Thyroid gland (tissue), 4 donors: Measurements from ENCODE around the gene KRTAP5-7. TPM values are rescaled to one million over a fixed set of nuclear protein-coding genes. Genes with fewer than 3 reads are reported as not detected.

ENCODE experiments used
- DNase-seq, 2 donors: peaks; one replicate each; pipeline ENCODE4 v3.0.0-alpha.2; 2019
- H3K27ac ChIP-seq, 3 donors: fragments of 200-600 bp; sonication (generic); 1 replicate in 2 of 3; 2 replicates in 1 of 3; pipeline ENCODE4 v1.5.1; 2016 to 2019; ENCODE audit warnings: mild to moderate bottlenecking in 1 of 3, moderate library complexity in 1 of 3
- H3K27me3 ChIP-seq: fragments of 200-600 bp; sonication (generic); one replicate; pipeline ENCODE4 v1.5.1; 2019
- H3K36me3 ChIP-seq, 2 donors: fragments of 200-600 bp; sonication (generic); one replicate each; pipeline ENCODE4 v1.5.1; 2016 to 2019
- H3K4me1 ChIP-seq, 2 donors: fragments of 200-600 bp; sonication (generic); one replicate each; pipeline ENCODE4 v1.5.1; 2017 to 2019
- H3K4me3 ChIP-seq, 3 donors: fragments of 200-600 bp; sonication (generic); replicated peaks in 1 of 3; 1 replicate in 2 of 3; 2 replicates in 1 of 3; pipeline ENCODE4 v1.5.1; 2016; ENCODE audit warnings: mild to moderate bottlenecking in 1 of 3
- H3K9me3 ChIP-seq: fragments of 200-600 bp; sonication (generic); one replicate; pipeline ENCODE4 v1.5.1; 2017
- POLR2A ChIP-seq, 2 donors: fragments of 450-650 bp; IDR thresholded peaks; one replicate each; pipeline ENCODE4 v1.6.1; 2017; ENCODE audit warnings: antibody characterized with exemption in 2 of 2, mild to moderate bottlenecking in 2 of 2, moderate library complexity in 1 of 2
- WGBS, 2 donors: methylation state at CpG; one replicate each; pipeline ENCODE4 v1.1.5; 2017; 5-methylcytosine and 5-hydroxymethylcytosine counted together
- intact Hi-C: fragments of 100-400 bp; cut with DNase I; formaldehyde crosslinking; loops from one replicate; pipeline ENCODE4 v1.15.1; 2023
- total RNA-seq, 4 donors: library from RNA; depleted of rRNA; stranded (reverse); fragments of >200 nt; gene quantifications; one replicate each; pipeline ENCODE4 v1.2.3, GENCODE V29; 2016
- TF ChIP-seq, protein P1 (sequence below), 6 experiments: fragments of 200-600 bp in 3 of 6; fragments of 450-650 bp in 3 of 6; sonication (generic) in 3 of 6; IDR thresholded peaks; one replicate each; pipeline ENCODE4 v1.5.1; 2016 to 2019; ENCODE audit warnings: antibody characterized with exemption in 6 of 6, mild to moderate bottlenecking in 2 of 6, inconsistent platforms in 1 of 6, moderate library complexity in 1 of 6

Gene KRTAP5-7
- total RNA-seq, 4 donors from 2014 or later, result 1.2 TPM; not detected in 3

DNA sequence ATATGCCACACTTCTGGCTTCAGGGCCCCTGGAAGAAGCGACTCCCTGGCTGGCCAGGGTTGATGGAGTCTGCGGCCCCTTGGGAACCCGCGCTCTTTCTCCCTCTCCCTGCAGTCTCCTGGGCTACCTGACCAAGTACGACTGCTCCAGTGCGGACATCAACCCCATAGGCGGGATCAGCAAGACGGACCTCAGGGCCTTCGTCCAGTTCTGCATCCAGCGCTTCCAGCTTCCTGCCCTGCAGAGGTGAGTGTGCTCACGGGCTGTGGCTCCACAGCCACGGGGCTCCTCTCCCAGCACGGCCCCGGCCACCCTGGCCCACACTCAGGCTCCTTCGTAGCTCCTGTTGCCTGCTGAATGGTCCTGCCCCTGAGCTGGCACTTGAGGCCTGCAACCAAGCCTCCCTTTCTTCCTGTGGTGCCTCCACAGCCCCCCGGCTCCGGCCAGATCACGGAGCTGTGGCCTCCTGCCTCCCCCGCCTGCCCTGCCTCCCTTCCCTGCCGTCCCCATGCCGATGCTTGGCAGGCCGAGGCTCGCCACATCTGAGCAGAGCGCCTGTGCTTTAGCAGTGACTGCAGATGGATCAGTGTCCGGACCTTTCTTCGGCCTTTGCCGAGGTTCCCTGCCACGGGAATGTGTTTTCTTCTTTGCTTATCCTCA, 36.2 kb upstream of the KRTAP5-7 start:
- H3K36me3 ChIP-seq, result peaks cover 7 to 25% of the 10 kb centered on the region in 2 donors

DNA sequence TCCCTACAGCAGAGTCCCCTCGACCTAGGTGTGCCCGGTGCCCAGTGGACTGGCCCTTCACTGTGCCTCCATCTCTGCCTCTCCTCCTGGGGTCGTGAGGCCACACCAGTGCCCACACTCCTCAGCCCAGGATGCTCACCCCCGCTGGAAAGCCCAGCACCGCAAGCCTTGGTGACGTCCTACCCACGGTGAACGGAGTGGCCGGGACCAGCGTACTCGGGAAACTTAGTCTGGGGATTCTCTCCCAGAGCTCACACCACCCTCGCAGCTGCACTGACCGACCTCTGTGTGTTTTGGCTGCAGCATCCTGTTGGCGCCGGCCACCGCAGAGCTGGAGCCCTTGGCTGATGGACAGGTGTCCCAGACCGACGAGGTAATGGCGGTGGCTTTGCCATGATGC, 35.5 kb upstream of the KRTAP5-7 start:
- TF ChIP-seq POLR2A (IDR thresholded peaks at IDR 0.05), result no peak
- TF ChIP-seq, protein P1, sequence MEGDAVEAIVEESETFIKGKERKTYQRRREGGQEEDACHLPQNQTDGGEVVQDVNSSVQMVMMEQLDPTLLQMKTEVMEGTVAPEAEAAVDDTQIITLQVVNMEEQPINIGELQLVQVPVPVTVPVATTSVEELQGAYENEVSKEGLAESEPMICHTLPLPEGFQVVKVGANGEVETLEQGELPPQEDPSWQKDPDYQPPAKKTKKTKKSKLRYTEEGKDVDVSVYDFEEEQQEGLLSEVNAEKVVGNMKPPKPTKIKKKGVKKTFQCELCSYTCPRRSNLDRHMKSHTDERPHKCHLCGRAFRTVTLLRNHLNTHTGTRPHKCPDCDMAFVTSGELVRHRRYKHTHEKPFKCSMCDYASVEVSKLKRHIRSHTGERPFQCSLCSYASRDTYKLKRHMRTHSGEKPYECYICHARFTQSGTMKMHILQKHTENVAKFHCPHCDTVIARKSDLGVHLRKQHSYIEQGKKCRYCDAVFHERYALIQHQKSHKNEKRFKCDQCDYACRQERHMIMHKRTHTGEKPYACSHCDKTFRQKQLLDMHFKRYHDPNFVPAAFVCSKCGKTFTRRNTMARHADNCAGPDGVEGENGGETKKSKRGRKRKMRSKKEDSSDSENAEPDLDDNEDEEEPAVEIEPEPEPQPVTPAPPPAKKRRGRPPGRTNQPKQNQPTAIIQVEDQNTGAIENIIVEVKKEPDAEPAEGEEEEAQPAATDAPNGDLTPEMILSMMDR (IDR thresholded peaks at IDR 0.05), result no peak
- Histone ChIP-seq H3K4me1 (no peaks in the 10 kb centered on the region), H3K27me3 (no peaks in the 10 kb centered on the region), H3K36me3 (peaks cover 7 to 26% of the 10 kb centered on the region in 2 donors), H3K27ac (no peak overlapping the region), H3K4me3 (no peak overlapping the region), H3K9me3 (no peaks in the 10 kb centered on the region)
- DNase-seq, result no peak
- intact Hi-C loops, result no loop called here
- WGBS, 2 donors, result 94 to 97% methylated on average over 12 to 19 of the region's 19 CpGs

More for the DNA sequence above, 36.2 kb upstream of the KRTAP5-7 start:
- no peak overlapping the region for H3K4me3 ChIP-seq
- H3K4me1 ChIP-seq, result no peaks in the 10 kb centered on the region
- WGBS, 2 donors, result 98 to 99% methylated on average over 23 to 24 of the region's 28 CpGs
- no peak overlapping the region for H3K27ac ChIP-seq
- no peaks in the 10 kb centered on the region for H3K9me3 ChIP-seq
- H3K27me3 ChIP-seq, result no peaks in the 10 kb centered on the region
- intact Hi-C loops, result no loop called here
- DNase-seq, result no peak
- no peak for TF ChIP-seq POLR2A (IDR thresholded peaks at IDR 0.05)

DNA sequence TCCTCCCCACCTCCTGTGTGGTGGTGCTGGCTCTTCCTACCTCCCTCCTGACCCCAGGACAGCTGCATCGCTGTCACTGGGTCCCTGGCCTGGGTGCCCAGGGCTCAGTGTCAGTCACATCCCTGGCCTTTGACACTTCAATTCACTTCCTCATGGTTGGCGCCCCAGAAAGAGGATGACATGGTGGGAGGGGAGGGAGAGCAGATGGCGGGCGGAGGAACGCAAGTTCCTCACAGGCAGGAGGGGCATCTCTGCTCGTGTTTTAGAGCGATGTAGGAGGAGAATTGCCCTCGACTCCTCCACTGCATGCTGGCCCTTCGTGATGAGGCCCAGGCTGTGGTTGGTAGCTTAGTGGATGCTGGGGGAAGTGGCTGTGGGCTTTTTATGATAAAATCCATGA, 35.1 kb upstream of the KRTAP5-7 start:
- WGBS, 2 donors, result 93% methylated on average over 9 of the region's 9 CpGs
- Histone ChIP-seq H3K27ac (no peak overlapping the region), H3K36me3 (peaks cover 9 to 30% of the 10 kb centered on the region in 2 donors), H3K4me1 (no peaks in the 10 kb centered on the region), H3K4me3 (no peak overlapping the region), H3K27me3 (no peaks in the 10 kb centered on the region), H3K9me3 (no peaks in the 10 kb centered on the region)
- no peak for DNase-seq
- intact Hi-C loops, result no loop called here
- TF ChIP-seq, protein P1 (IDR thresholded peaks at IDR 0.05), result no peak
- no peak for TF ChIP-seq POLR2A (IDR thresholded peaks at IDR 0.05)

DNA sequence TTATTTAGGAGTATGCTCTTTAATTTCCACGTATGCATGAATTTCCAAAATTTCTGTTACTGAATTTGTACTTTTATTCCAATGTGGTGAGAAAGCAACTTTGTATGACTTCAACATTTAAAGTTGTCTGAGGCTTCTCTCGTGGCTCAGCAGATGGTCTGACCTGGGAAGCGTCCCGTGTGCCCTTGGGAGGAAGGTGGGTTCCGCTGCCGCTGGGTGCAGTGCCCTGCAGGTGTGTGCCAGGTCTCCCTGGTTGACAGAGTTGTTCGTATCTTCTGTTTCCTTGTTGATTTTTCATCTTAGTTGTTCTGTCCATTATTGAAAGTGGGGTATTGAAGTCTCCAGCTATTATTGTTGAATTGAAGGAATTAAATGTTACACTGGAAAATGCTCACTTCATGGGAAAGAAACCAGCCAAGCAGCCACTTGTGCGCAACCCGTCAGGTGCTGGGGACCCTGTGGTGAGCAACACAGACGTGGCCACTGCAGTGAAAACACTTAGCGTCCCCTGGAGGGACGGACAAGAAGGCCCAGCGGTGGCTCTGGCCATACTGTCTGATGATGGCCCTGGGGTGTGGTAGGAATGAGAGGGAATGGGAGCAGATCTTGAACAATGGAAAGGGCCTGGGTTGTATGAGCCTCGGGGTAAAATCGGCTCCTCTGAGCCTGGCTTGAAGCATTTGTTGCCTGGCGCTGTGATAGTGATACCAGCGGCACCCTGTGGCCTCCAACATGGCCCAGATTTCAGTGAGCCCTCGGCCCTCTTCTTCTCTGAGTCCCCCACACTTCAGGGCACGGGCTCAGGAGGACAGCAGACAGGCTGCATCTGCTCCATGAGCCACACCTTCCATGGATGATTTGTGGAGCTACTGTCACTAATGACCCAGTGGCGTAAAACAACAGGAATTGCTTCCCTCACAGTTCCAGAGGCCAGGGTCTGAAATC, 31.5 kb upstream of the KRTAP5-7 start:
- Histone ChIP-seq H3K4me3 (no peak overlapping the region), H3K27me3 (no peaks in the 10 kb centered on the region), H3K36me3 (peaks cover 34 to 58% of the 10 kb centered on the region in 2 donors), H3K4me1 (peaks cover 0 to 4% of the 10 kb centered on the region in 2 donors), H3K27ac (no peak overlapping the region), H3K9me3 (no peaks in the 10 kb centered on the region)
- intact Hi-C loops, result no loop called here
- DNase-seq, result no peak
- WGBS, 2 donors, result 95 to 96% methylated on average over 20 of the region's 20 CpGs
- TF ChIP-seq POLR2A (IDR thresholded peaks at IDR 0.05), result no peak
- TF ChIP-seq, protein P1 (IDR thresholded peaks at IDR 0.05), result no peak

DNA sequence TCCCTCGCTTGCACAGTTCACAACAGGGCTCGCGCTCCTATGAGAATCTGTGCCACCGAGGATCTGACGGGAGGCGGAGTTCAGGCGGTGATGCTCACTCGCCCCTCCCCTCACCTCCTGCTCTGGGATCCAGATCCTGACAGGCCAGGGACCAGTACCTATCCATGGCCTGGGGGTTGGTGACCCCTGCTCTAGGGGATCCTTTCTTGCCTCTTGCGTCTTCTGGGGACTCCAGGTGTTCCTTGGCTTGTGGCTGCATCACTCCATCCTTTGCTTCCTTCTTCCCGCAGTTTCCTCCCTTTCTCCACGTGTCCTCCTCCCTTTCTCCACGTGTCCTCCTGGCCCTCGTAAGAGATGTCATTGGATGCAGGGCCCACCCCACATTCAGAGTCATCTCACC, 30.6 kb upstream of the KRTAP5-7 start:
- intact Hi-C loops, result no loop called here
- no peak for DNase-seq
- 97 to 98% methylated on average over 13 of the region's 13 CpGs for WGBS, 2 donors
- Histone ChIP-seq H3K27ac (no peak overlapping the region), H3K9me3 (no peaks in the 10 kb centered on the region), H3K4me3 (no peak overlapping the region), H3K36me3 (peaks cover 34 to 54% of the 10 kb centered on the region in 2 donors), H3K27me3 (no peaks in the 10 kb centered on the region), H3K4me1 (peaks cover 0 to 7% of the 10 kb centered on the region in 2 donors)
- TF ChIP-seq, protein P1 (IDR thresholded peaks at IDR 0.05), result no peak
- no peak for TF ChIP-seq POLR2A (IDR thresholded peaks at IDR 0.05)
